GM19397 (cell line): ENCODE results near the gene MPL.

Experiments used
- ATAC-seq: cut with Tn5 transposase; IDR thresholded peaks from one replicate; pipeline ENCODE4 v1.9.1; 2021; ENCODE audit warnings: mild to moderate bottlenecking, moderate library complexity; ENCODE audit not compliant: unreplicated experiment

The MPL gene

GRCh38 chr1:43321331-43321891, 16.2 kb upstream of the MPL start:
- no peak for ATAC-seq

GRCh38 chr1:43322506-43322905, 15.1 kb upstream of the MPL start:
- ATAC-seq, result no peak

GRCh38 chr1:43324810-43325209, 12.8 kb upstream of the MPL start:
- ATAC-seq, result no peak

- no peak for ATAC-seq
Measured at GRCh38 chr1:43325381-43325780, 12.2 kb upstream of the MPL start.

GRCh38 chr1:43327549-43328292, 9.9 kb upstream of the MPL start:
- ATAC-seq, result no peak

GRCh38 chr1:43329995-43330751, 7.4 kb upstream of the MPL start:
- ATAC-seq, result no peak

GRCh38 chr1:43331688-43332087, 5.9 kb upstream of the MPL start:
- ATAC-seq, result no peak

GRCh38 chr1:43334453-43335205, 3.0 kb upstream of the MPL start:
- ATAC-seq, result no peak

- ATAC-seq, result no peak
Measured at GRCh38 chr1:43338001-43338400, 383 bp downstream of the MPL start.

GRCh38 chr1:43339584-43340232, 2.1 kb downstream of the MPL start:
- ATAC-seq, result no peak

- no peak for ATAC-seq
Measured at GRCh38 chr1:43340559-43340958, 2.9 kb downstream of the MPL start.

GRCh38 chr1:43344267-43344850, 6.7 kb downstream of the MPL start:
- no peak for ATAC-seq

GRCh38 chr1:43345120-43345519, 7.5 kb downstream of the MPL start:
- ATAC-seq, result no peak

GRCh38 chr1:43346636-43347035, 9.0 kb downstream of the MPL start:
- no peak for ATAC-seq

- no peak for ATAC-seq
Measured at GRCh38 chr1:43348343-43348808, 10.8 kb downstream of the MPL start.

- ATAC-seq, result no peak
Measured at GRCh38 chr1:43348809-43349593, 11.4 kb downstream of the MPL start.

GRCh38 chr1:43349594-43350306, 12.1 kb downstream of the MPL start:
- no peak for ATAC-seq

- no peak for ATAC-seq
Measured at GRCh38 chr1:43350976-43351375, 13.4 kb downstream of the MPL start.
